OCI-LY7 (cell line): ENCODE results near the gene CASQ2. TPM values are rescaled to one million over a fixed set of nuclear protein-coding genes. Genes with fewer than 3 reads are reported as not detected.

Experiments
- BruUV-seq: library from RNA; stranded (reverse); fragments of 400-500 nt; replicated peaks from 2 replicates; lab custom pipeline; 2021; lab: Mats Ljungman, UMichigan
- CTCF ChIA-PET: fragments of 300-600 bp; sonication (Branson Sonifier 250); formaldehyde crosslinking; loops from one replicate; lab custom pipeline; 2022; ENCODE audit warnings: antibody characterized with exemption; ENCODE audit not compliant: unreplicated experiment; lab: Charles Lee
- POLR2A ChIA-PET: fragments of 300-600 bp; sonication (Branson Sonifier 250); formaldehyde crosslinking; loops from one replicate; lab custom pipeline; 2022; ENCODE audit warnings: antibody characterized with exemption; lab: Charles Lee
- DNase-seq: peaks from one replicate; pipeline ENCODE4 v3.0.0-alpha.2; 2015; ENCODE audit warnings: low spot score
- H2AFZ ChIP-seq: fragments of 200-600 bp; sonication (generic), shearing (Covaris generic); 2 replicates; pipeline ENCODE4 v1.6.1; 2014; ENCODE audit warnings: mild to moderate bottlenecking, antibody characterized with exemption, low read length, moderate library complexity
- H3K27ac ChIP-seq: fragments of 200-600 bp; sonication (generic); 2 replicates; pipeline ENCODE4 v1.5.1; 2014; ENCODE audit warnings: mixed run types, low read depth, mild to moderate bottlenecking, moderate library complexity, low read length, inconsistent platforms; ENCODE audit not compliant: poor library complexity, severe bottlenecking
- H3K36me3 ChIP-seq: fragments of 200-600 bp; sonication (generic); 2 replicates; pipeline ENCODE4 v1.6.1; 2014; ENCODE audit warnings: mild to moderate bottlenecking, antibody characterized with exemption, low read length, moderate library complexity, mixed read lengths; ENCODE audit not compliant: insufficient read depth
- H3K4me1 ChIP-seq: fragments of 200-600 bp; sonication (generic); 2 replicates; pipeline ENCODE4 v1.5.1; 2014; ENCODE audit warnings: mild to moderate bottlenecking, low read length; ENCODE audit not compliant: insufficient read depth, poor library complexity, severe bottlenecking
- H3K4me2 ChIP-seq: fragments of 200-600 bp; sonication (generic); 2 replicates; pipeline ENCODE4 v1.6.1; 2014; ENCODE audit warnings: mild to moderate bottlenecking, low read length
- H3K4me3 ChIP-seq: fragments of 200-600 bp; sonication (generic); 2 replicates; pipeline ENCODE4 v1.5.1; 2014; ENCODE audit warnings: mild to moderate bottlenecking, low read depth, low read length; ENCODE audit not compliant: poor library complexity, severe bottlenecking
- H3K79me2 ChIP-seq: fragments of 200-600 bp; sonication (generic); 2 replicates; pipeline ENCODE4 v1.6.1; 2016; ENCODE audit warnings: low read depth, mild to moderate bottlenecking, low read length, moderate library complexity, mixed read lengths; ENCODE audit not compliant: insufficient read depth
- H3K9me2 ChIP-seq: fragments of 200-600 bp; sonication (generic); 2 replicates; pipeline ENCODE4 v1.6.1; 2016; ENCODE audit warnings: mild to moderate bottlenecking, low read length, mixed read lengths; ENCODE audit not compliant: insufficient read depth
- H3K9me3 ChIP-seq: fragments of 200-600 bp; sonication (generic); 2 replicates; pipeline ENCODE4 v1.6.1; 2014; ENCODE audit warnings: mild to moderate bottlenecking, mixed run types, low read length, mixed read lengths
- H4K20me1 ChIP-seq: fragments of 200-600 bp; sonication (generic); 2 replicates; pipeline ENCODE4 v1.6.1; 2014; ENCODE audit warnings: mild to moderate bottlenecking, antibody characterized with exemption, low read length, moderate library complexity, mixed read lengths; ENCODE audit not compliant: insufficient read depth
- EZH2phosphoT487 ChIP-seq: fragments of 200-600 bp; sonication (generic); IDR thresholded peaks from 2 replicates; pipeline ENCODE4 v1.6.1; 2018; ENCODE audit warnings: low read depth, borderline replicate concordance, mild to moderate bottlenecking, mixed run types, antibody characterized with exemption, low read length, moderate library complexity, mixed read lengths
- intact Hi-C: fragments of 100-400 bp; cut with micrococcal nuclease; formaldehyde crosslinking; loops from one replicate; pipeline ENCODE4 v1.10.0; 2022; ENCODE audit not compliant: unreplicated experiment
- total RNA-seq, 2 experiments: library from RNA; depleted of rRNA in 1 of 2; stranded (reverse); fragments of >200 nt in 1 of 2; shearing (Covaris generic) in 1 of 2; gene quantifications; 2 replicates each; pipeline ENCODE4 v1.2.3, GENCODE V29; 2014 to 2022
- TF ChIP-seq, protein P1 (sequence below): fragments of 200-600 bp; sonication (generic); conservative IDR thresholded peaks from 2 replicates; pipeline ENCODE4 v1.5.1; 2014; ENCODE audit warnings: mild to moderate bottlenecking, antibody characterized with exemption, low read length, moderate library complexity, mixed read lengths

The CASQ2 gene
- total RNA-seq, 2 experiments from 2014 or later, result not detected

DNA sequence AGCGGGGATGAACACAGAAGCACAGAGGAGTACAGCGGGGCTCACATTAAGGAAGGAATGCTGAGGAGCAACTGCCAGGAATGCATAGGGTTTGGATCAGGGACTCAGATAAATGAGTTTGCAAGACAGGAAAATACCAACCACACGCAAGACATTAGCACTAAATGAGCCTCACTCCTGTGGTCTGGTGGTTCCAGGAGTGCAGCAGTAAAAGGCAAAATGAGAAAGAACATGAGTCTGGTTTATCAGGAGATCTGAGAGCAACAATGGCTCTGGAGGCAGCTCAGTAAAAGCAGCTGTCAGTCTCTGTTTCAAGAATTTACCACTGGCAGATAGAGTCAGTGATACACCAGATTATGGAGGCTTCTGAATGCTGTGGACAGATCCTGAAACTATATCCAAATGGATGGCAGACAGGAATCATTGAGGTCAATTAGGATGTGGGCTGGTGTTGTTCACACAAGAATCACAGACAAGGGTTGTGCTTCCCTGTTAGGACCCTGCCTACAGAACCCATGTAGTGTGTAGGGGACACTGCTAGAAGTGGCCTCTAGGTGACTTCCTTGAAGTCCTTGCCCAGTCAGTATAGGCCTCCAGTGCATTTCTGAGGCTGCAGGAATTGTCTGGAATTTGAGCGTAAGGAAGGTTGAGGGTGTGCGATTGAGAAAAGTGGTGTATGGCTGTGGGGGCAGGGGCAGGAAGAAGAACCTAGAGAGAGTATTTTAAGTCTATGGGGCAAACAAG, 50.3 kb downstream of the CASQ2 start:
- Histone ChIP-seq H3K4me1 (no peaks in the 10 kb centered on the region), H3K79me2 (no peaks in the 10 kb centered on the region), H3K9me2 (no peaks in the 10 kb centered on the region), H3K4me2 (no peak overlapping the region), H3K9me3 (no peaks in the 10 kb centered on the region), H4K20me1 (no peaks in the 10 kb centered on the region), H2AFZ (no peak overlapping the region), H3K36me3 (no peaks in the 10 kb centered on the region), H3K4me3 (no peak overlapping the region), H3K27ac (no peak overlapping the region)
- ChIA-PET CTCF (interaction anchor here (1.6 kb wide), 1 partner anchor 12 kb away, joined by 3 read pairs; no protein-coding TSS in a partner anchor), POLR2A (no interaction called here)
- no peak for DNase-seq
- intact Hi-C loops, result loop anchor here (10.0 kb wide), 1 partner anchor 57 kb away; no protein-coding TSS in a partner anchor
- TF ChIP-seq EZH2phosphoT487, result no peak
- TF ChIP-seq, protein P1, sequence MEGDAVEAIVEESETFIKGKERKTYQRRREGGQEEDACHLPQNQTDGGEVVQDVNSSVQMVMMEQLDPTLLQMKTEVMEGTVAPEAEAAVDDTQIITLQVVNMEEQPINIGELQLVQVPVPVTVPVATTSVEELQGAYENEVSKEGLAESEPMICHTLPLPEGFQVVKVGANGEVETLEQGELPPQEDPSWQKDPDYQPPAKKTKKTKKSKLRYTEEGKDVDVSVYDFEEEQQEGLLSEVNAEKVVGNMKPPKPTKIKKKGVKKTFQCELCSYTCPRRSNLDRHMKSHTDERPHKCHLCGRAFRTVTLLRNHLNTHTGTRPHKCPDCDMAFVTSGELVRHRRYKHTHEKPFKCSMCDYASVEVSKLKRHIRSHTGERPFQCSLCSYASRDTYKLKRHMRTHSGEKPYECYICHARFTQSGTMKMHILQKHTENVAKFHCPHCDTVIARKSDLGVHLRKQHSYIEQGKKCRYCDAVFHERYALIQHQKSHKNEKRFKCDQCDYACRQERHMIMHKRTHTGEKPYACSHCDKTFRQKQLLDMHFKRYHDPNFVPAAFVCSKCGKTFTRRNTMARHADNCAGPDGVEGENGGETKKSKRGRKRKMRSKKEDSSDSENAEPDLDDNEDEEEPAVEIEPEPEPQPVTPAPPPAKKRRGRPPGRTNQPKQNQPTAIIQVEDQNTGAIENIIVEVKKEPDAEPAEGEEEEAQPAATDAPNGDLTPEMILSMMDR, result no peak
- no TSS peak for BruUV-seq

DNA sequence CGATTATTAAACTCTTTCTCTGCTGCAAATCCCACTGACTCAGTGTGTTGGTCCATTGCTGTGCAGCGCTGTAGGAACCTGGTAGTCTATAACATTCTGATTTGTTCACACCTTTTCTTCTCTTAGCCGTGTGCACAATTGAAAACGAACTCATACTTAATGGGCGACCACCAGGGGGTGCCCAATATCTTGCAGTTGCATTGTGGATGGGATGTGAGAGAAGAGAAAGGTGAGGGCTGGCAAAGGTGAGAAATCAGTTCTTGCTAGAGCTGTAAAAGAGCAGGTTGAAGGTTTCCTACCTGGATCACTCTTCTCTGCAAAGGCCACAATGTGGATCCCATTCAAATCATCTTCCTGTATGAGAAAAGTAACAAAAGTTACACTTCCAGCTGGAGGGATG, 51.0 kb downstream of the CASQ2 start:
- BruUV-seq, result no TSS peak
- Histone ChIP-seq H3K4me3 (no peak overlapping the region), H3K27ac (no peak overlapping the region)

More for the DNA sequence above, 51.0 kb downstream of the CASQ2 start:
- CTCF ChIA-PET, result interaction anchor here (1.6 kb wide), 1 partner anchor 11 kb away, joined by 3 read pairs; no protein-coding TSS in a partner anchor
- Histone ChIP-seq H3K4me1 (no peaks in the 10 kb centered on the region), H2AFZ (no peak overlapping the region), H3K9me2 (no peaks in the 10 kb centered on the region), H3K36me3 (no peaks in the 10 kb centered on the region), H4K20me1 (no peaks in the 10 kb centered on the region), H3K4me2 (no peak overlapping the region), H3K9me3 (no peaks in the 10 kb centered on the region), H3K79me2 (no peaks in the 10 kb centered on the region)
- intact Hi-C loops, result loop anchor here (10.0 kb wide), 1 partner anchor 57 kb away; no protein-coding TSS in a partner anchor
- POLR2A ChIA-PET, result interaction anchor here (0.6 kb wide), 1 partner anchor 127 kb away, joined by 3 read pairs; no protein-coding TSS in a partner anchor
- peak; percentile 31 for DNase-seq
- no peak for TF ChIP-seq EZH2phosphoT487
- TF ChIP-seq, protein P1, result peak; percentile 72
